ENCODE results near the gene ISG15.

The ISG15 gene

DNA sequence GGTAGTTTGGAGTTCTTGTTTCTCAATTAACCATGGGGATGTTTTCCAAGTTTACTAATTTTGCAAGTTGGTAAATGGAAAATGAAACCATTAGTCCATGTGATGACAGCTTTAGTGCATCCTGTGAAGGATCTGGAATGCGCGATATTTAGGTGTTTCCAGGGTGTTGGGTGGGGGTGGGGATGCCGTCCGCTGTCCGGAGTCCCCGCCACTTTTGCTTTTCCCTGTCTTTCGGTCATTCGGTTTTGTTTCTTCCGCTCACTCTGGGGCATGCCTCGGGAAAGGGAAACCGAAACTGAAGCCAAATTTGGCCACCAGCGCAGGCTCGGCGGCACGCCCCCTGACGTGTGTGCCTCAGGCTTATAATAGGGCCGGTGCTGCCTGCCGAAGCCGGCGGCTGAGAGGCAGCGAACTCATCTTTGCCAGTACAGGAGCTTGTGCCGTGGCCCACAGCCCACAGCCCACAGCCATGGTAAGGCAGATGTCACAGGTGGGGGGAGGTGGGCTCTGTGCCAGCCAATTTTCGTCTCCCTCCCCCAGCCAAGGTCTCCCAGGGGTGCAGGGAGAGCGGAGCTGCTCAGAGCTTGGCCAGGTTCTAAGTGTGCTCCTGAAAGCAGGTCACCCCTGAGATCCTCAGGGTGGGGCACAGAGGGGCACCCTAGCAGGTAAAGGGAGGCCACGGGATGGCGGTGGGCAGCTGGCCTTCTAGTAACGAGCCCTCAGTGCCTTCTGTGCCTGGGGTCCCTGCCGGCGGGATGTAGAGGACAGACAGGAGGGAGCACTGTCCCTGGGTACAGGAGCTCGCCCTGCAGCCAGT, at the start of gene ISG15:
Gene ISG15, plus strand, starts transcription at position 393 of the 817 bp plus-strand sequence. Its CDS starts 77 bp downstream, at position 470.
- DNase-seq = peak; percentile 76 to 80

DNA sequence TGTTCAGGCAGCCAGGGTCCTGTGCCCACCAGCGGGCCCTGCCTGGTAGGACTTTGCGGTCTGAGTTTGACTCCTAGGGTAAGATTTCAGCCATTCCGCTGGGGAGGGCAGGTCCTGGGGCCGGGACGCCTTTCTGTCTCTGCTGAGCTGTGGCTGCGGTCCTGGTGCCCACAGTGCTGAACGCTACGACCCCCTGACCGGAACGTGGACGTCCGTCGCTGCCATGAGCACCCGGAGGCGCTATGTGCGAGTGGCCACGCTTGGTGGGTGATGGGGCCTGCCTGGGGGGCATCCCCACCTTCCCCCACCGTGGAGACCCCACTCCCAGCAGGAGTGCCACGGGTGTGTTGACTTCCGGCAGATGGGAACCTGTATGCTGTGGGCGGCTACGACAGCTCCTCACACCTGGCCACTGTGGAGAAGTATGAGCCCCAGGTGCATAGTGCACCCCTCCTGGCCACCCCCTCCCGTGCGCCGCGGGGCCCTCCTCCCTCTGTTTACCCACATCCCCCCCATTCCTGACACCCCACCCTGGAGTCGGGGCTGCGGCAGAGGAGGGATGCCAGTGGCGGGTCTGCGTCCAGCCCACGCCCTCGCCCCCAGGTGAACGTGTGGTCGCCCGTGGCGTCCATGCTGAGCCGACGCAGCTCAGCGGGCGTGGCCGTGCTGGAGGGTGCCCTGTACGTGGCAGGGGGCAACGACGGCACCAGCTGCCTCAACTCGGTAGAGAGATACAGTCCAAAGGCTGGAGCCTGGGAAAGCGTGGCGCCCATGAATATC, 49.4 kb upstream of the ISG15 start:
- no peak for DNase-seq

DNA sequence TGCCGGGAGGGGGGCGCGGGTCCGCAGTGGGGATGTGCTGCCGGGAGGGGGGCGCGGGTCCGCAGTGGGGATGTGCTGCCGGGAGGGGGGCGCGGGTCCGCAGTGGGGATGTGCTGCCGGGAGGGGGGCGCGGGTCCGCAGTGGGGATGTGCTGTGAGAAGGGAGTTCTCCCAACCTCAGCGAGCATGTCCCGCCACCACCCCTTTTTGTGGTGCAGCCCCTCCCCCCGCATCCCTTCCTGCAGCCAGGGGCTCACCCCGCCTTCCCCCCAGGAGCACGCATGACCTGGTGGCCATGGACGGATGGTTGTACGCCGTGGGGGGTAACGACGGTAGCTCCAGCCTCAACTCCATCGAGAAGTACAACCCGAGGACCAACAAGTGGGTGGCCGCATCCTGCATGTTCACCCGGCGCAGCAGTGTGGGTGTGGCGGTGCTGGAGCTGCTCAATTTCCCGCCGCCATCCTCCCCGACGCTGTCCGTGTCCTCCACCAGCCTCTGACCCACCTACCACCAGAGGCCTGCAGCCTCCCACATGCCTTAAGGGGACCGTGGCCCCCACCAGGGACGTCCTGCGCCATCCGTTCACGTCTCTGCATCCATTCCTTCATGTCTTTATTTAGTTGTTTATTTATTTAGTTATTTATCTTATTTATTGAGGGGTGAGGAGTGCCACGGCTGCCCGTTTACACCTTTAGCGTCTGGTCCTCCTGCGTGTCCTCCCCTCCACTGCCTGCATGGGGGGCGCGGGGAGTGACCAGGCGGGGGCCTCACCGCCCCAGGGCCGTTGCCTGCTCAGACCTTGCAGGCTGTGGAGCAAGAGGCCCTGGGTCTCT, 48.4 kb upstream of the ISG15 start:
- DNase-seq = no peak

DNA sequence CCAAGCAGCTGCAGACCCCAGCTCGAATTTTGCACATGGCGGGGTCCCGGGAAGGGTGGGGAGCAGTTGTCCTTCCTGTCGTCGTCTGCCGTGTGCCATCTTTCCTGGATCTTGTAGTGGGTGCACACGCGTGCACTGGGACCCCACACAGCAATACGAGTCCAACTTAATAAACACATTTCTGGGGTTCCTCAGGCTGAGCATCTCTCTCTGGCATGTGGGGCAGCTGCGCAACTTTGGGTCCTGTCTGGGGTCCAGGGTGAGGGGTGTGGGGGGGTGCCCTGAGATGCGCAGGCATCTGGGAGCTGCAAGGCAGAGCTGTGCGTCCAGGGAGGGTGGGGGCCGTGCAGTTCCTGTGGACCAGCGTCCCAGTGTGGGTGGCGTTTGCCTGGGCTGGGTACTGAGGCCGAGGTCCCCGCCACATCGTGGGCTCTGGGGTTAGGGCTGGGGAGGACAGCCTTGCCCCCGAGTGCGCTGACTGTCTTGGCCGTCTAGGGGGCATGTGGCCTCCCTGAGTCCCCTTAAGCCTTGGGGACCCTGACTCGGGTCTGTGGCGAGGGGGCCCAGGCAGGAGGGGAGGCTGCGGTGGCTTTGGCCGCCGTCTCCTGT, 47.7 kb upstream of the ISG15 start:
- DNase-seq = no peak

DNA sequence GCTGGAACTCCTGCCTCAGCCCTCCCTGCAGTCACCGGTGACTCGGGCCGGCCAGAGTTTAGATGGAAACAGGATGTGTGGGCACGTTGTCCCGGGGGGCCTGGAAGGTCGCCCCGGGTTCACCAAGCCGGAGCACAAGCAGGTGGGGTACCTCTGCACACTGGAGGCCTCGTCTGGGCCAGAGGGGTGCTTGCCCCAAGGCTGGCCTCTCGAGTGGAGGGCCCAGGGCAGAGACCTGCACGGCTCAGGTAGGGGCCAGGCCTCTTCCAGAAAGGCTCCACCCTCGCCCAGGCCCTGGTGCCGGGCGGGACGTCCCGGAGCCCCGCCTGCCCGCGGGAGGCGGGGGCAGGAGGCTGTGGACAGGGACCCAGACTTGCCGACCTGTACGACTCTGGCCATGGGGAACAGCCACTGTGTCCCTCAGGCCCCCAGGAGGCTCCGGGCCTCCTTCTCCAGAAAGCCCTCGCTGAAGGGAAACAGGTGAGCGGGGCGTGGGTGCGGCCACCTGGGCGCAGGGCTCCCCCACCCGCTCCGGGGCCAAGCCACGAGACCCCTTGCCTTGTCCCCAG, 47.1 kb upstream of the ISG15 start, which contains the start of gene PLEKHN1:
Gene PLEKHN1, plus strand, starts transcription at position 348 of the 569 bp plus-strand sequence. Its CDS starts 50 bp downstream, at position 398.
- no peak for DNase-seq

DNA sequence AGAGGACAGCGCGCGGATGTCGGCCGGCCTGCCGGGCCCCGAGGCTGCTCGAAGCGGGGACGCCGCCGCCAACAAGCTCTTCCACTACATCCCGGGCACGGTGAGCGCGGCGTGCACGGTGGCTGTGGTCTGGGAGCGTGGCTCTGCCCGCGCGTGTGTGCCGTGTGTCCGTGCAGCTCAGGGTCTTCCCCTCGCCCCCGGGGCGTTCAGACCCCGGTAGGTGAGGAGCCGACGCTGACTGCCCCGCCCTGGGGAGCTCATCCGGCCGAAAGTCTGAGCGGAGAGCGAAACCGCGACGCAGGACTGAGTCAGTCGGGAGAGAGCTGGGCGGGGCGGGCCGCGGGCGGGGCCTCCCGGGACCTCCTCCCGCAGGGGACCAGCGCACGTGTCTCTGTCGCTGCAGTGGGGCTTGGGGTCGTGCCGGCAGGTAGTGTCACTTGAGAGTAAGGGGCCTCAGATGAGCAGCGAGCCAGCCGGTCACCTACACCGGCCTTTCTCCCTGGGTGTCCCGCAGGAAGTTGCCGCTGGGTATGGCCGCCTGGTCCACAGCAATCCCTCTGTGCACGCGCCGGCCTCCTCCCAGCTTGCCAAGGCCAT, 46.5 kb upstream of the ISG15 start:
- DNase-seq = peak; percentile 36 to 41

DNA sequence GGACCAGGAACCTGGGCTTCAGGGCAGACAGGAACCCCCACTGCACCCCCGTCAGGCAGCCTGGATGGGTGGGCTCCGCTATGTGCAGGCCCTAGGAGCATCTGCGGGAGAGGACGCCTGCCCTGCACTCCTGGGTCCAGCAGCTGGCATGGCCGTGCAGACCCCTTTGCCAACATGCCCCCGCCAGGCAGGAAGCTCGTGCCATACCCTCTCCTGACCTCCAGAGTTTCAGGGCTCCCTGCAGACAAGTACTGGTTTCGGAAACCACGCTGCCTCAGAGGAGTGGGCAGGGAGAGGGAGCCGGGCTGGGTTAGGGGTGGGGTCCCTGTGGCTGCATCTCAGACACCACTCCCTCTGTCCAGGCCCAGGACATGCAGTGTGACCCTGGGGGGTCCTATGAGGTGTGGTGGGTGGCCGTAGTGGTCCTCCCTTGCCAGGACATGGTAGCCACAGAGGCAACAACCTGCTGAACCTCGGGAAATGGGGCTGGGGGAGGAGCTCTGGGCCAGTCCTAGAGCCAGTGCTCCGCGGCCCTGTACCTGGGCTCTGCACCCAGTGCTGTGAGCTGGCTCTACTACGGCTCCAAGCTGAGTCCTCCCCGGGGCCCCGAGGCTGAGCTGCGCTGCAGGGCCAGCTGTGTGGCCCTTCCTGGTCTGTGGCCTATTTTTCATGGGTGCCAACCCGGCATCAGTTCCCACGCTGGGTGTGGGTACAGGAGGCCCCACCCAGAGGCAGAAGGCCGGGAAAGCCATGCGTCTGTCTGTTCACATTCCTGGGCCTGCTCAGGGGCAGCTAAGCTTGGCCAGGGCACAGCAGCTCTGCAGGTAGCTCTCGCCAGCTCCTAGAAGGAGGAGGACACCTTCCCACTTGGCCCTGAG, 45.6 kb upstream of the ISG15 start:
- DNase-seq = no peak

DNA sequence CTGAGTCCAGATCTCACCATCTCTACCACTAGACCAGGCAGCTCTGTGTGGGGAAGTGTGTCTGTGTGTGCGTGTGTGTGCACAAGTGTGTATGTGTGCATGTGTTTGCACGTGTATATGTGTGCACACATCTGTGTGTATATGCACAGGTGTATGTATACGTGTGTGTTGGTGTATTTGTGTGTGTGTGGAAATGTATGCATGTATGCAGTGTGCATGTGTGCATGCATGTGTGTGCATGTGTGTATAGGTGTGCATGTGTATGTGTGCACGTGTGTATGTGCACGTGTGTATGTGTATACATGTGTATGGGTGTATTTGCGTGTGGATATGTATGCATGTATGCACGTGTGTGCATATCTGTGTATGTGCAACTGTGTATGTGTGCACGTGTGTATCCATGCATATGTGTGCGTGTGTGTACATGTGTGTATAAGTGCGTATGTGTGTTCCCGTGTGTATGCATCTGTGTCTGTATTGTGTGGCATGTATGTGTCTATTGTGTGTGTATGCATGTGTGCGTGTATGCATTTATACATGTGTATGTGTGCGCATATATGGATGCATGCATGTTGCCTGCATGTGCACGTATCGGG, 43.9 kb upstream of the ISG15 start:
- DNase-seq = no peak

DNA sequence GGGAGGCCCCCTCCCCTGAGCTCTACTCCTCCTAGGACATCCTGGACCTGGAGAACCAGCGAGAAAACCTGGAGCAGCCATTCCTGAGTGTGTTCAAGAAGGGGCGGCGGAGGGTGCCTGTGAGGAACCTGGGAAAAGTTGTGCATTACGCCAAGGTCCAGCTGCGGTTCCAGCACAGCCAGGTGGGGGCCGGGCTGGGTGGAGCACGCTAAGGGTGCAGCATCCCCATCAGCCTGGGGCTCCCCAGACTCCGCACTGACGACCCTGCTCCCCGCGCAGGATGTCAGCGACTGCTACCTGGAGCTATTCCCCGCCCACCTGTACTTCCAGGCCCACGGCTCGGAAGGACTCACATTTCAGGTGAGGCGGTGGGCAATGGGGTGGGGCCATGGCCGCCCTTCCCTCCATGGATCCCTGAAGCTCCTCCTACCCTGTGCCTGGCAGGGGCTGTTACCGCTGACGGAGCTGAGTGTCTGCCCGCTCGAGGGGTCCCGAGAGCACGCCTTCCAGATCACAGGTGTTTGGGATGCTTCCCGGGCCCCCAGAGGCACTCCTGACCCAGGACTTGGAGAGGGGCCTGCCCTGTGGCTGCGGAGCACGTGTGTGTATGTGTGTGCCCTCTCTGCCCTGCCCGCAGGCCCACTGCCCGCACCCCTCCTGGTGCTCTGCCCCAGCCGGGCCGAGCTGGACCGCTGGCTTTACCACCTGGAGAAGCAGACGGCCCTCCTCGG, 42.9 kb upstream of the ISG15 start:
- DNase-seq = no peak

DNA sequence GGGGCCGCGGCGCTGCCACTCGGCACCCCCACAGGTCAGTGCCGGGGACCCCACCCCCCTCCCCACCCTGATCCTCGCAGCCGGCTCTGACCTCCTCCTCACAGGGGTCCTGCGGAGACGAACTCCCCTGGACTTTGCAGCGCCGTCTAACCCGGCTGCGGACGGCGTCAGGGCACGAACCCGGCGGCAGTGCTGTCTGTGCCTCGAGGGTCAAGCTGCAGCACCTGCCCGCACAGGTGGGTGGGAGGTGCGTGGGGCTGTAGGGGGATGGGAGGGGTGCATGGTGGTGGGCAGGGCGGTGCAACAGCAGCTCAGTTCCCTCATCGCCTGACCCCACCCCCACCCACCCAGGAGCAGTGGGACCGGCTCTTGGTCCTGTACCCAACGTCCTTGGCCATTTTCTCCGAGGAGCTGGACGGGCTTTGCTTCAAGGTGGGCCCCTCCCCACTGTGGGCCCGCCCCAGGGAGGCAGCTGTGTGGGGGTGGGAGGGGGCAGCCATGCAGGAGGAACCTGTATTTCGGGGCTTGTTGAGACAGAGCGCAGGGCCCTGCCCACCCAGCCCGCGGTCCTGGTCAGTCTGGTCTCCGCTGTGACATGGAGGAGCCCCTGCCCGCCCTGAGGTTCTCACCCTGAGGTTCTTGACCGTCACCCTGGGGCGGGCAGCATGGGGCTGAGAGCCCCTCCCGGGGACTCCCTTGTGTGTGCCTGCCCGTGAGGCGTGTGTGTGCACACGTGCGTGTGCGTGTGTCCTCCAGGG, 42.1 kb upstream of the ISG15 start:
- DNase-seq = no peak

DNA sequence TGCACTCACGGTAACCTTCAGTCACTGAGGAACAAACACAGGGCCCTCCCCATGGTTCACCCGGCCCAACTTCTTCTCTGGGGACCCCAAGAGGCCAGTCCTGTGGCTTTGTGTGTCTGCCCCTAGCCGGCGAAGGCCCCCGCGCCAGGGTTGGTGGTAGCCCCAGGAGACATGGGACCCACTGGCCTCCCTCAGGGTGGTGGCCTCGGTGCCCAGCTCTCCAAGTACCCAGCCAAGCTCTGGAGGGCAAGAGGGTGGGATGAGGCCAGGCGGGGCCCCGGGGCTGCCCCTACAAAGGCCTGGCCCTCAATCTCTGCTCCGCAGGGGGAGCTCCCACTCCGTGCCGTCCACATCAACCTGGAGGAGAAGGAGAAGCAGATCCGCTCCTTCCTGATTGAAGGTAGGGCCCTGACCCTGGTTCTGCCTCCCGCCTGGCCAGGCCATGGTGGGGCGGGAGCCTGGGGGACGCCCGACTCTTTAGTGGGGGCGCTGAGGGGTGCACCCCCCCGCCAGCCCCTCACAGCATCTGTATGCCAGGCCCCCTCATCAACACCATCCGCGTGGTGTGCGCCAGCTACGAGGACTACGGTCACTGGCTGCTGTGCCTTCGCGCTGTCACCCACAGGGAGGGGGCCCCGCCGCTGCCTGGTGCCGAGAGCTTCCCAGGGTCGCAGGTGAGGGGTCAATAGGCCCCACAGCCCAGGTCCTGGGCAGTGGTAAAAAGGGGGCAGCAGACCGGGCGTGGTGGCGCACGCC, 41.4 kb upstream of the ISG15 start:
- DNase-seq = no peak

DNA sequence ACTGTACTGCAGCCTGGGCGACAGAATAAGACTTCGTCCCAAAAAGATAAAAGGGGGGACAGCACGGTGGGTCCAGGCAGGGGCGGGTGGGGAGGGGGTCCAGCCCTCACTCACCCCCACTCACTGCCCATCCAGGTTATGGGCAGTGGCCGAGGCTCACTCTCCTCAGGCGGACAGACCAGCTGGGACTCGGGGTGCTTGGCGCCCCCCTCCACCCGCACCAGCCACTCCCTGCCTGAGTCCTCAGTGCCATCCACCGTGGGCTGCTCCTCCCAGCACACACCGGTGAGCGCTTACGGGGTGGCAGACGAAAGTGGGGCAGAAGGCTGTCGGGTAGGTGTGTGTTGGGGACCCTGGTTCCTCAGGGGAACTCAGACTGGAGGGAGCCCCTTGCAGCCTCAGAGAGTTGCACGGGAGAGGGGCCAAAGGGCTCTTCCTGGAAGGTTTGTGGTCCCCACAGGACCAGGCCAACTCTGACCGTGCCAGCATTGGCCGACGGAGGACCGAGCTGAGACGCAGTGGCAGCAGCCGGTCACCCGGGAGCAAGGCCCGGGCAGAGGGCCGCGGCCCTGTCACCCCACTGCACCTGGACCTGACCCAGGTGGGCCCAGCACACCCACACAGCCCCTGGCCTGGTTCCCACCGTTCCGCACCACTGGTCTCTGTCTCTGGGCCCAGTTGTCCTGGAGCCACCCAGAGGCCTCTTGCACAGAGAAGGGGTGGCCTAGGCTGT, 40.4 kb upstream of the ISG15 start:
- DNase-seq = no peak

DNA sequence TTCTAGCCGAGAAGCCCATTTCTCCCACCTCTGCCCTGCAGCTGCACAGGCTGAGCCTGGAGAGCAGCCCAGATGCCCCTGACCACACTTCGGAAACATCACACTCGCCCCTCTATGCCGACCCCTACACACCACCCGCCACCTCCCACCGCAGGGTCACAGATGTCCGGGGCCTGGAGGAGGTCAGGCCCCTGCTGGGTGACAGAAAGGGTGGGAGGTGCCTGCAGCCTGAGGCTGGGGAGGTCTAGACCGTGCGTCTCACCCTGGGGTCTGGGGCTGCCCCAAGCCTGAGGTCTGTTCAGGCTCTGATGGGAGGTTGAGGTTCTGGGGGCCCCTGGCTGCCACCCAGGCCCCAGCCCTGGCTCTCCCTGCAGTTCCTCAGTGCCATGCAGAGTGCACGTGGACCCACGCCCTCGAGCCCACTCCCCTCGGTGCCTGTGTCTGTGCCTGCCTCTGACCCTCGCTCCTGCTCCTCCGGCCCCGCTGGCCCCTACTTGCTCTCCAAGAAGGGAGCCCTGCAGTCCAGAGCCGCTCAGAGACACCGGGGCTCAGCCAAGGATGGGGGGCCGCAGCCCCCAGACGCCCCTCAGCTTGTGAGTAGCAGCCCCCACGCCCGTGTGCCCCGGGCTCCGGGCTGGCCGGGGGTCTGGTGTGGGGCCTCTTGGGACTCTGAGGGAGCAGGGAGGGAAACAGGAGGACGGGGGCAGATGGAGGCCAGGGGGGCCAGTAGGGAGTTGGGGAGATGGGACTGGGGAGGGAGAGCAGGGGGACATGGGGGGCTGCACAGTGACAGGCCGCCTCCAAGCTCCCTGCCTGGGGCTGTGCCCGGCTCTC, 39.6 kb upstream of the ISG15 start:
- DNase-seq = no peak

DNA sequence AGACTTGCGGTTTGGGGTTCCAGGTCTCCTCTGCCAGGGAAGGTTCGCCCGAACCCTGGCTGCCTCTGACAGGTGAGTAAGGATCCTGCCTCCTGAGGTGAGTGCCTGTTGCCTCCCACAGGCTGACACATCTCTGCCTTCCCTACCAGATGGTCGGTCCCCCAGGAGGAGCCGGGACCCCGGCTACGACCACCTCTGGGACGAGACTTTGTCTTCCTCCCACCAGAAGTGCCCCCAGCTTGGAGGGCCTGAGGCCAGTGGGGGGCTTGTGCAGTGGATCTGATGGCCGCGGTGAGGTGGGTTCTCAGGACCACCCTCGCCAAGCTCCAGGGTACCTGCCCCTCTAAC, 39.0 kb upstream of the ISG15 start:
- DNase-seq = no peak

DNA sequence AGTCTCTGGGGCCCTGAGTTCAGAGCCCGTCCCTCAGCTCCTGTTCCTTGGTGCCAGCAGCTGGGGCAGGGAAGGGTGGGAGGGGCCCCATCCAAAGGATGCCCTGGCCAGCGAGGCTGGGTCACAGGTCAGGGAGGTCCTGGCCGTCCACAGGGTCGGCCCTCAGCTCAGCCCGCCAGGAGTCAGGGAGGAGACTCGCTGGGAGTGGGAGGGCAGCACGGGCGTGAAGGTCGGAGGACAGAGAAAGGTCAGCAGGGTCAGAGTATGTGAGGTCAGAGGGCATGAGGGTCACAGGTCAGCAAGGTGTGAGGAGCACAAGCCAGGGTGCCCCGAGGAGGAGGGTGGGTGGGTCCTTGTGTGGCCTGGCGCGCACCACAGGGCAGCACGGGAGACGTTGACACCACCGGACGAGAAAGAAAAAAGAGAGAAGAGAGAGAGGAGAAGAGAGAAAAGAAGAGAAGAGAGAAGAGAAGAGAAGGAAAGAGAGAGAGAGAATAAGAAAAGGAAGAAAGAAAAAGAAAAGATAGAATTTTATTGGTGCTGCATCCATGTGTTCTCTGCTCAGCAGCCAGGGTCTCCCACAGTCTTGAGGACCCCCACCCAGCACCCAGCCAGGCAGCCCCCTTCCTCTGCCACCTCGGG, 38.5 kb upstream of the ISG15 start:
- no peak for DNase-seq

DNA sequence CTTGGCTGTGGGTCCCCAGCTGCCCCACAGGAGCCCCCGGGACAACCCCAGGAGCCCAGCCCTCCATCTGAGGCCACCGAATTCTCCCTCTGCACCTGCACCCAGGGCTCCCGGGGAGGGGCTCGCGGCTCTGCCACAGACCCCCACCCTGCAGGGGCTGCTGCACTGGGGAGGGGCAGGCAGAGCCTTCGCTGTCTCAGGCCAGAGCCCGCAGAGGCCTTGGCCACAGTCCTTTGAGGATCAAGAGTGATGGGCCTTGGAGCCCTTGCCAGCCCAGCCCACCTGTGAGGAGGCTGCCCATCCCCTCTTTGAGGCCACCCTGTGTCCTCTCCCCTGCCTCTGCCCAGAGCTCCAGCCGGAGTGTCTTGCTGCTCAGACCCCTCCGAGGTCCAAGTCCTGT, 37.9 kb upstream of the ISG15 start:
- DNase-seq = no peak

Data from AML-193 (cell line).